Right lobe of liver (tissue), 6 donors: Measurements from ENCODE around the gene ARHGAP44. TPM values are rescaled to one million over a fixed set of nuclear protein-coding genes. Genes with fewer than 3 reads are reported as not detected.

Source experiments
- ATAC-seq, 4 donors: fragments of 200-7000 bp; cut with Tn5 transposase; one replicate each; pipeline ENCODE4 v1.9.1; 2020; ENCODE audit warnings: mild to moderate bottlenecking in 4 of 4, moderate library complexity in 4 of 4
- DNase-seq, 3 donors: peaks; one replicate each; pipeline ENCODE4 v3.0.0-alpha.2; 2020
- H3K27ac ChIP-seq, 3 donors: fragments of 200-600 bp; one replicate each; pipeline ENCODE4 v1.8.0; 2022
- H3K27me3 ChIP-seq, 2 donors: fragments of 200-600 bp; one replicate each; pipeline ENCODE4 v1.8.0; 2022
- H3K36me3 ChIP-seq, 4 donors: fragments of 200-600 bp; sonication (generic) in 1 of 4; one replicate each; pipeline versions ENCODE4 v1.5.1 to v1.8.0; 2017 to 2022; ENCODE audit warnings: control low read depth in 1 of 4
- H3K4me1 ChIP-seq, 4 donors: fragments of 200-600 bp; sonication (generic) in 1 of 4; one replicate each; pipeline versions ENCODE4 v1.5.1 to v1.8.0; 2017 to 2022; ENCODE audit warnings: control low read depth in 1 of 4
- H3K4me3 ChIP-seq, 3 donors: fragments of 200-600 bp; one replicate each; pipeline ENCODE4 v1.8.0; 2022
- H3K9me3 ChIP-seq, 4 donors: fragments of 200-600 bp; sonication (generic) in 1 of 4; one replicate each; pipeline versions ENCODE4 v1.5.1 to v1.8.0; 2017 to 2022; ENCODE audit warnings: control low read depth in 1 of 4
- CTCF ChIP-seq, 4 donors: fragments of 200-600 bp in 3 of 4; fragments of 450-650 bp in 1 of 4; IDR thresholded peaks; one replicate each; pipeline versions ENCODE4 v1.5.1 to v1.8.0; 2016 to 2022; ENCODE audit warnings: antibody characterized with exemption in 4 of 4, mild to moderate bottlenecking in 2 of 4
- POLR2A ChIP-seq: fragments of 450-650 bp; IDR thresholded peaks from one replicate; pipeline ENCODE4 v1.6.1; 2017; ENCODE audit warnings: antibody characterized with exemption, mild to moderate bottlenecking
- WGBS: methylation state at CpG from one replicate; pipeline ENCODE4 v1.1.6; 2018; ENCODE audit warnings: low coverage, low lambda C conversion rate; ENCODE audit not compliant: insufficient coverage; ENCODE audit errors: missing lambda C conversion rate; 5-methylcytosine and 5-hydroxymethylcytosine counted together
- intact Hi-C, 2 donors: fragments of 100-400 bp; cut with DNase I; formaldehyde crosslinking; loops; one replicate each; pipeline versions ENCODE4 v1.11.2 to v1.14.1; 2022
- total RNA-seq, 6 experiments: library from RNA; depleted of rRNA in 2 of 6; stranded (reverse); fragments of >200 nt in 2 of 6; fragmentation: NEBNext Ultra II Directional in 3 of 6; extraction: Animal tissue kit (Norgen Biotek cat#: 25700) in 3 of 6; gene quantifications; one replicate each; pipeline versions ENCODE4 v1.1.0 to v1.2.4, GENCODE V29; 2016 to 2023
- donor health status: DM: no; HTN: yes; CAD: no.
- donor health status: DM: no; HTN: no; CAD: no.
- donor health status: DM: no; HTN: no; CAD: no.
- donor health status: DM: no; HTN: yes; CAD: no.
- donor health status: DM: no; HTN: yes; CAD: no.

The ARHGAP44 gene
- total RNA-seq, 6 experiments from 2014 or later = 0.49 to 1.1 (median 0.63) TPM

- no peak for ATAC-seq
These were observed 215.0 kb downstream of the ARHGAP44 start for GRCh38 chr17:13004336-13004735.

GRCh38 chr17:13005530-13005929 is 216.2 kb downstream of the ARHGAP44 start:
- intact Hi-C loops = loop anchor here in 1 of 2 donors (10.0 kb wide), 1 partner anchor 81 kb away; no protein-coding TSS in a partner anchor
- peaks cover 4 to 88% (median 29%) of the 10 kb centered on the region in 4 donors for H3K36me3 ChIP-seq

More at GRCh38 chr17:13004336-13004735, 215.0 kb downstream of the ARHGAP44 start:
- Histone ChIP-seq H3K4me1 (no peaks in the 10 kb centered on the region), H3K27ac (no peak overlapping the region), H3K36me3 (peaks cover 4 to 88% (median 30%) of the 10 kb centered on the region in 4 donors), H3K27me3 (no peaks in the 10 kb centered on the region), H3K4me3 (no peak overlapping the region), H3K9me3 (no peaks in the 10 kb centered on the region)
- no peak for DNase-seq
- TF ChIP-seq POLR2A = no peak
- no peak for TF ChIP-seq CTCF (IDR thresholded peaks at IDR 0.05)
- 74% methylated on average over 4 of the region's 4 CpGs for whole genome bisulfite sequencing
- intact Hi-C loops = loop anchor here (5.0 to 10.0 kb wide), 2 partner anchors 77 to 80 kb away; no protein-coding TSS in a partner anchor

GRCh38 chr17:13008461-13008860 is 219.2 kb downstream of the ARHGAP44 start:
- DNase-seq (no peak), ATAC-seq (no peak)
- Histone ChIP-seq H3K27ac (no peak overlapping the region), H3K4me3 (no peak overlapping the region), H3K9me3 (no peaks in the 10 kb centered on the region), H3K36me3 (peaks cover 5 to 87% (median 38%) of the 10 kb centered on the region in 4 donors), H3K4me1 (no peaks in the 10 kb centered on the region), H3K27me3 (no peaks in the 10 kb centered on the region)
- 98% methylated on average over 7 of the region's 8 CpGs for WGBS
- intact Hi-C loops = loop anchor here in 1 of 2 donors (10.0 kb wide), 1 partner anchor 84 kb away; no protein-coding TSS in a partner anchor
- TF ChIP-seq CTCF (IDR thresholded peaks at IDR 0.05) (no peak), POLR2A (no peak)

More at GRCh38 chr17:13005530-13005929, 216.2 kb downstream of the ARHGAP44 start:
- H3K27me3 ChIP-seq = no peaks in the 10 kb centered on the region
- H3K27ac ChIP-seq = no peak overlapping the region
- no peak overlapping the region for H3K4me3 ChIP-seq
- ATAC-seq = no peak
- TF ChIP-seq CTCF (IDR thresholded peaks at IDR 0.05) = no peak
- TF ChIP-seq POLR2A = no peak
- DNase-seq = no peak
- H3K4me1 ChIP-seq = no peaks in the 10 kb centered on the region
- H3K9me3 ChIP-seq = no peaks in the 10 kb centered on the region
- WGBS = 96% methylated on average over 4 of the region's 6 CpGs

GRCh38 chr17:13010959-13011358 is 221.7 kb downstream of the ARHGAP44 start:
- no peak for TF ChIP-seq CTCF (IDR thresholded peaks at IDR 0.05)
- TF ChIP-seq POLR2A = no peak
- WGBS = 56% methylated on average over 3 of the region's 7 CpGs
- peaks cover 5 to 87% (median 44%) of the 10 kb centered on the region in 4 donors for H3K36me3 ChIP-seq
- no peak for DNase-seq
- intact Hi-C loops = no loop called here
- H3K27ac ChIP-seq = no peak overlapping the region
- no peak overlapping the region for H3K4me3 ChIP-seq
- no peaks in the 10 kb centered on the region for H3K27me3 ChIP-seq
- H3K4me1 ChIP-seq = no peaks in the 10 kb centered on the region
- ATAC-seq = no peak
- no peaks in the 10 kb centered on the region for H3K9me3 ChIP-seq
